Neutrophil (primary cell): ENCODE measurements around the gene NDST3.

Experiments used
- H3K27ac ChIP-seq: fragments of 200-600 bp; sonication (generic); 2 replicates; pipeline ENCODE4 v1.5.1; 2016; ENCODE audit warnings: mild to moderate bottlenecking, moderate library complexity
- H3K27me3 ChIP-seq: fragments of 200-600 bp; sonication (generic); 2 replicates; pipeline ENCODE4 v1.6.0; 2016; ENCODE audit warnings: mild to moderate bottlenecking
- H3K36me3 ChIP-seq: fragments of 200-600 bp; sonication (generic); 2 replicates; pipeline ENCODE4 v1.5.1; 2017
- H3K4me1 ChIP-seq, 2 experiments: fragments of 200-600 bp in 1 of 2; sonication (generic) in 1 of 2; 1 replicate in 1 of 2; 2 replicates in 1 of 2; pipeline versions ENCODE4 v1.5.1 to v1.6.1; 2013 to 2016; ENCODE audit warnings: low read depth in 1 of 2, low read length in 1 of 2, mild to moderate bottlenecking in 1 of 2, moderate library complexity in 1 of 2; ENCODE audit not compliant: control insufficient read depth in 1 of 2, insufficient read depth in 1 of 2
- H3K4me3 ChIP-seq, 2 experiments: fragments of 200-600 bp in 1 of 2; sonication (generic) in 1 of 2; 1 replicate in 1 of 2; 2 replicates in 1 of 2; pipeline ENCODE4 v1.5.1; 2013 to 2016; ENCODE audit warnings: low read depth in 1 of 2, low read length in 1 of 2, mild to moderate bottlenecking in 1 of 2, moderate library complexity in 1 of 2
- H3K9me3 ChIP-seq: fragments of 200-600 bp; sonication (generic); 2 replicates; pipeline ENCODE4 v1.5.1; 2016
- CTCF ChIP-seq: fragments of 200-600 bp; sonication (generic); IDR thresholded peaks from 2 replicates; pipeline ENCODE4 v1.5.1; 2016; ENCODE audit warnings: antibody characterized with exemption

NDST3 gene

GRCh38 chr4:118141240-118141639 lies 107.0 kb downstream of the NDST3 start:
- no peak overlapping the region for H3K4me3 ChIP-seq
- H3K27ac ChIP-seq: no peak overlapping the region
- H3K4me1 ChIP-seq: no peaks in the 10 kb centered on the region
- no peaks in the 10 kb centered on the region for H3K9me3 ChIP-seq
- no peak for TF ChIP-seq CTCF
- no peaks in the 10 kb centered on the region for H3K36me3 ChIP-seq
- H3K27me3 ChIP-seq: no peaks in the 10 kb centered on the region

GRCh38 chr4:118154649-118155048 lies 120.4 kb downstream of the NDST3 start:
- TF ChIP-seq CTCF: no peak
- H3K4me3 ChIP-seq: no peak overlapping the region
- H3K27me3 ChIP-seq: no peaks in the 10 kb centered on the region
- no peak overlapping the region for H3K27ac ChIP-seq
- no peaks in the 10 kb centered on the region for H3K36me3 ChIP-seq
- H3K9me3 ChIP-seq: no peaks in the 10 kb centered on the region
- no peaks in the 10 kb centered on the region for H3K4me1 ChIP-seq

GRCh38 chr4:118155516-118155915 lies 121.2 kb downstream of the NDST3 start:
- Histone ChIP-seq H3K27ac (no peak overlapping the region), H3K36me3 (no peaks in the 10 kb centered on the region), H3K4me3 (no peak overlapping the region), H3K4me1 (no peaks in the 10 kb centered on the region), H3K27me3 (no peaks in the 10 kb centered on the region), H3K9me3 (no peaks in the 10 kb centered on the region)
- no peak for TF ChIP-seq CTCF

- no peaks in the 10 kb centered on the region for H3K36me3 ChIP-seq
- no peaks in the 10 kb centered on the region for H3K9me3 ChIP-seq
- H3K4me1 ChIP-seq: no peaks in the 10 kb centered on the region
- TF ChIP-seq CTCF: no peak
- no peak overlapping the region for H3K4me3 ChIP-seq
- H3K27ac ChIP-seq: no peak overlapping the region
- no peaks in the 10 kb centered on the region for H3K27me3 ChIP-seq
Measured at GRCh38 chr4:118158763-118159375, 124.6 kb downstream of the NDST3 start.

GRCh38 chr4:118167306-118167705 lies 133.0 kb downstream of the NDST3 start:
- Histone ChIP-seq H3K27me3 (no peaks in the 10 kb centered on the region), H3K27ac (no peak overlapping the region), H3K9me3 (no peaks in the 10 kb centered on the region), H3K4me3 (no peak overlapping the region), H3K4me1 (no peaks in the 10 kb centered on the region), H3K36me3 (no peaks in the 10 kb centered on the region)
- no peak for TF ChIP-seq CTCF

GRCh38 chr4:118171381-118171780 lies 137.1 kb downstream of the NDST3 start:
- Histone ChIP-seq H3K4me3 (no peak overlapping the region), H3K36me3 (no peaks in the 10 kb centered on the region), H3K4me1 (no peaks in the 10 kb centered on the region), H3K27me3 (no peaks in the 10 kb centered on the region), H3K9me3 (no peaks in the 10 kb centered on the region), H3K27ac (no peak overlapping the region)
- TF ChIP-seq CTCF: no peak
